ENCODE results near the gene ALCAM.
"Not testable (repeated sequence)": the region's sequence is repeated elsewhere in the genome, so short reads cannot be mapped to it uniquely, and the experiment has no call there.

The ALCAM gene

DNA sequence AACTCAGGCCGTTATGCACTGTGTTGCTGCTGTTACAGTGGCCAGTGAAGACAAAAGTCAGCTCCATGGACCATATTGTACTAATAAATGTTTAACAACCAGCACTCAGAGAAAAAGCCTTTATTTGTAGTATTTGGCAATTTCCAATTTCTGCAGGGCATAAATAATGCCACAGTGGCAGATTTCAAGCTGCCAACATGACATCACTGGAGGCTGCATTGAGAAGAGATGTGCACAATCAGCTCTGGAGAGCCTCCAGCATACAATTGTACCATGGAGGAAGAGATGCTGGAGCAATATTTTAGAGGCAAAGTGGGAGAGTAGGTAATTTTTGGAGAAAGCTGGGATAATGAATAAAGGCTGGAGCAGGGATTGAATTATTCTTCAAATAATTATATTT, 9.7 kb upstream of the ALCAM start:
- no peak for FAIRE-seq

DNA sequence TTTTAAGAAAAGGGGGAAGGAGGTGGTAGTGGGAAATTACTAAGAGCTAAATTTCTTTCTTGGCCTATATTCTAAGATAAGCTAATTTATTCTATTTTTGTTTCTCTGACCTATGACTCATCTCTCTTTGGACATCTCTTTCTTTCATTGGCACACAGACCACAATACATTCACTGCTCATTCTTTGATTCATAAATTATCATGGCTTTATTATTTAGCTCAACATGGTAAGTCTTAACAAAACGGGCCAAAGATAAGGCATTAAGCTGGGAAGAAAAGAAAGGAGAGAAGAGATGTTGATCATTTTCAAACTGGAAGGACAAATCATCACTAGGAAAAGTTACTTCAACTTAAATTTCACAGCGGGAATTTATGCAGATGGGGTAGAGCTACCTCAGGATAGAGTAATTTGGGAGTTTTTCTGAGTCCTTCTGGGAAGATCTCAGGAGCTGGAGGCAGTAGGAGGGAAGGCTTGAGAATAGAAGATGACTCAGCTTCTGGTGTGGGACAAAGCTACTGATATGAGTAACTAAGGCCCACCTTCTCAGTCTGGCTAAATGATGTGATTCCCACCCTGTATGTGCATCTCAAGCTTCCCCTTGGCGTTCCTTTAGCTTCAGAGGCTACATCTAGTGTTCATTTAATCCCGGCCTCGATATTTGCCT, 7.5 kb upstream of the ALCAM start:
- no peak for FAIRE-seq

DNA sequence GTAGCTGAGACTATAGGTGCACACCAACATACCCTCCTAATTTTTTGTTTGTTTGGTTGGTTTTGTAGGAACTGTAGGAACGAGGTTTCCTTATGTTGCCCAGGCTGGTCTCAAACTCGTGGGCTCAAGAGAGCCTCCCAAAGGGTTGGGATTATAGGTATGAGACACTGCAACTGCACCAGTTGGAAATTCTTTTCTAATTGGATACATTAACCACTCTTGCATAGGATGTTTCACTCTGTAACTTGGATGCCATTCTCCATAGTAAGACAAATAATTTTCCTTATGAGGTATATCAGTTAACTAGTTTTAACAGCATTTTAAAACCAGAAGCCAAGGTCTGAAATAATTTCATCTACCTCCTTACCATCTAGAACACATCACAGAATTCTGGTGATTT, 6.7 kb upstream of the ALCAM start:
- FAIRE-seq: no peak

DNA sequence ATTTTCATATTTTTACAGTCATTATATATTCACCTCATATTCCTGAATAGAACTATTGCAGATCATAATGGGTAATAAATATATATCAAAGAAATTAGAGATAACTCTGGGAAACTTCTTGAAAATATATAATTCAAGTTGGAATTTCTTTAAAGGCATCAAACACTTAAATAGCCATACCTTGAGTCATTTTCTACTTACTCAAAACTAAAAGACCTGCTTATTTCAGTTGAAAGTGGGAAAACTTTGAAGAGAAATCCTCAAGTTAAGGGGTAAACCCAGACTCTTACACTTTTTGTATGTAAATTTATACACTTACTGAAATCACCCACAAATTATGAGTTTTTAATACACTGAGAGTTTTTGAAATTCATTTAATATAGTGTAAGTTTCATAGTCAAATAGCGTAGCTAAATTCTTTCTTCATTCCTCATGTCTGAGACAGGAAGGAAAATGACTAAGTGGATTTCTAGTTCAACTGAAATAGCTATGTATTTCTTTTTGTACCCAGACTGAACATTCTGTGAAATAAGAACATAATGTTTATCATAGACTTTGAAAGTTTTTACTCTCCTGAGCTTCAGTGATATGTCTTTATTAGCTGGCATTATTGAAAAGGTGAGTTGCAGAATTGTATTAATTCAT, 4.6 kb upstream of the ALCAM start:
- peak; percentile 44 for FAIRE-seq

DNA sequence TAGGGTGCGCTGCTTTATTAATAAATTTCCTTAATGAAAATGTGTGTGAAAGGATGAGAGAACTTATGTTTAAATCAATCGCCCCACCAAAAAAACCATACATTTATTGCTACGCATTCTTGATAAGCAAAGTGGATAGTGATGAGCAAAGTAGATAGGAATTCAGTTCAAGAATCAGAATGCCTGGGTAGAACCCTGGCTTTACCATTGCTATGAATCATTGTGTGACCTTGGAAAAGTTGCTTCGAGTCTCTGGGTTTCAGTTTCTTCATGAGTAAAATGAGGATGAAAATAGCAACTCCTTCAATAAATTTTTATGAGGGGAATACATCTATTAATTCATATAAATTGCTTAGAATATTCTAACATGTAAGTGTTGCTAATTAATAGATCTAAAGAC, 2.6 kb upstream of the ALCAM start:
- no peak for FAIRE-seq

DNA sequence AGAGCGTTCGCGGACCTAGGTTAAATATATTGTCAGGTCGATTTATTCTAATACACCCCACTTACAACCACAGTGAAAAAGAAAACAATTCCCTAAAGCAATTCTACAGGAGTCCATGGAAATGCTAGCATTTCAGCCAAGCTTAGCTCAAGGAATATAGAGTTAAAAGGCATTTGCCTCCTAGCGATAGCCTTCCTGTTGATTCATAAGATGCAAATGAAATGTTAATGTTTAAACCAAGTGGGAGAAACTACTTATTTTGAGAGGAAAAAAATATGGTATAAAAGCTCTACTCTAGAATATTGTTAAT, 1.7 kb upstream of the ALCAM start:
- FAIRE-seq: peak; percentile 49

DNA sequence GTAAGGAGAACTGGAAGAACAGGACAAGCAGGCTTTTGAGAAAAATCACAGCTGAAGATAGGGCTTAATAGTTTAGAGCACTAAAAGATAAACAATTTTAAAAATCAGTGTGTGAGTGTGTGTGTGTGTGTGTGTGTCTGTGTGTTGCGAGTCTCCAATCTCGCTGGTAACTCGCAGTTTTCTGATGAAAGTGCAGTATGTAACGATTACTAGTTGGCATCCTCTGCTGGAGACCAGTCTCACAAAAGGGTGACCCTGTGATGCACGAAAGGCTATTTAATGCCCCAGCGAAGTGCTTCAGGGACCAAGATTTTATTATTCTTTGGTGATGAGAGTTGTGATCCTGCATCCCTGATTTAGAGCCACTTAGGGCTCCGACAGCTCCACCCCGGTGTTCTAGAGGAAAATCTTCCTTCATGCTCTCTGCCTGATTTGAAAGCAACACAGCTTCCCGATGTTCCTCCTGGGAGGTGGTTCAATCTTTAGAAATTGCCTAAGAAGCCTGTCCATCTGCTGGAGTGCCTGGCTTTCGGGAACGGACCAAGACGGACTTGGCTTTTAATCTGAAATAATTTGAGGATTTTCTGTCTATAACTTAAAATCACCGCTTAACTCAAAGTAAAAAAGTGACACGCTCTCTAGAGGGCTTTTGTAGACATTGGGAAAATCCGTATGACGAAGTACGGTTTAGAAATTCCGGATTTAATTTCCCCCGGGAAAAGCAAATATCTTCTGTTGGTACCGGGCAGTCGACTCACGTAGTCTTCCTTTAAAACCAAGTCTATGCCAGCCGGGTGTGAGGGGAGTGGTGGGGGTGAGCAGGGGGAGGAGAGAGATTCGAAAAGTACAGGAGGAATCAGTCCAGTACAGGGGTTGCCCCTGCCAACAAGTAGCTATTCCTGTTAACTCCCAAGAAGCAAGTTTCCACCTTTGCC, 1.1 kb upstream of the ALCAM start:
- FAIRE-seq: no peak

DNA sequence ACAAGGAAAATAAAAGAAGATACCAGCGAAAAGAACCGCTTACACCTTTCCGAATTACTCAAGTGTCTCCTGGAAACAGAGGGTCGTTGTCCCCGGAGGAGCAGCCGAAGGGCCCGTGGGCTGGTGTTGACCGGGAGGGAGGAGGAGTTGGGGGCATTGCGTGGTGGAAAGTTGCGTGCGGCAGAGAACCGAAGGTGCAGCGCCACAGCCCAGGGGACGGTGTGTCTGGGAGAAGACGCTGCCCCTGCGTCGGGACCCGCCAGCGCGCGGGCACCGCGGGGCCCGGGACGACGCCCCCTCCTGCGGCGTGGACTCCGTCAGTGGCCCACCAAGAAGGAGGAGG, 325 bp downstream of the ALCAM start:
- FAIRE-seq: no peak

DNA sequence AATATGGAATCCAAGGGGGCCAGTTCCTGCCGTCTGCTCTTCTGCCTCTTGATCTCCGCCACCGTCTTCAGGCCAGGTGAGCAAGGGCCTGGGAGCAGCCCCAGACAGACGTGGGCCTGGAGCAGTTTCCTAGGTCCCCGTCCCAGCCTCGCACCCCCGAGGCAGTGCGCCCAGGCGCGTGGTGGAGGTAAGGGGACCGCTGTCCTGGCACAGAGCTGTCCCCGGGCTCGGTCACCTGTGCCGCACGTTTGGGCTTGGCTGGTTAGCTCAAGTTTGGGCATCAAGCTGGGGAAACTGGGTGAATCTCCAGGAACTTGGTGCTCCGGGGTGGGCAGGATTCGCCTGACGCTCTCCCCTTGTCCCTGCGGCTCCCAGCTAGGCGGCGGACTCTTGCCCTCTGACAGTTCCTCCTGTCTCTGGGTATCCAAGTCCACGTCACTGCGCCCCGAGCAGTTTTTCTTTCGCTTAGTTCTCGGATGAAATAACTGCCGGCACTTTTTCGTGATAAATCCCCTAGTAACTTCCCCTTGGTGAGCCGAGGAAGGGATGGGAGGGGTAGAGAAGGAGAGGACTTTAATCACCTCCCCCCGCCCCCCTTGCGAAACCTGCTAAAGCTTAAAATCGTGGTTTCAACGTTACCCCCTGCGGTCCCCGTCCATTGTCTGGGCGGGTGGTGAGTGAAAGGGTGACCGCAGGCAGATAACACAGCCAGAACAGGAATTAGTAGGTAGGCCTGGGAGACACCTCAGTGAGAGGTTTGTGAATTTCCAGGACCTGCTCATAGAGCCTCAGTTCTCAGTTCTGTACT, 901 bp downstream of the ALCAM start:
- no peak for FAIRE-seq

DNA sequence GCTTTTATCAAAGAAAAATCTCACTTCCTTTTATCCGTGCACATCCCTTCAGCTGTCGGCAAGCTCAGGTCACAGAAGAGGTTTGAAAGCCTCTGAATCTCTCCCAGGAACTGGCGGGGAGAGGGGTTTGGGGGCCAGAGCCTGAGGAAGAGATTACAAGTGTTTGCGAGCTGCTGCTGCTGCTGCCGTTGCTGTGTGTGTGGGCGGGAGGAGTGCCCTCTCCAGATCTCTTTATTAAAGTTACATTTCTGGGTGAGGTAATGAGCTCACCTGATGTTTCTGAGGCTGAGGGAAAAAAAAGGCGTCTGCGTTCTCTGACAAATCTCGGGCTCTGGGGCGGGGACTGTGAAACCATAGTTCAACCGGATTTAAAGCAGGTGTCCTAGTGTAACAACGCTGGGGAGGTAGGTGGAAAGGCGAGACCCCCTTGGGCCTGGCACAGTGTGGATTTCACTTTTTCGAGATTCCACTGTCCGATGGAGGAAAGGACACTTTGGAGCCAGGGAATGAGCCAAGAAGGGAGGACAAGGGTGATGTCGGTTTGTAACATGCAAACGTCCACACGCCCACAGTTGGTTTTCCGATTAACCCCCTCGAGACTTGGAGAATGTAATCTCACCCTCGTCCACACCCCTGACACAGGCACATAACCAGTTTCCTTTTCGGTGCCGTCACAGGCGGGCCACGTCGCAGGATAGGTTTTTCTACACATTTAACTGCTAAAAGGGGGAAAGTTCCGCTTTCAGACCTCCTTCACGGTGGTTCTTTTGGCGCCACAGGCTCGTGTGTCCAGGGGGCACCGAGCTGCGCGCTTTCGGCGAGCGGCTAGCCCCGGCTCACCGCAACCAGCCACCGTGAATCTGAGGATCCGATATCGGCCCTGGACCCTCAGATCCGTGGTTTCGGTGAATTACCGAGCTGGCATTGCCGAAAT, 2.1 kb downstream of the ALCAM start:
- FAIRE-seq: no peak

DNA sequence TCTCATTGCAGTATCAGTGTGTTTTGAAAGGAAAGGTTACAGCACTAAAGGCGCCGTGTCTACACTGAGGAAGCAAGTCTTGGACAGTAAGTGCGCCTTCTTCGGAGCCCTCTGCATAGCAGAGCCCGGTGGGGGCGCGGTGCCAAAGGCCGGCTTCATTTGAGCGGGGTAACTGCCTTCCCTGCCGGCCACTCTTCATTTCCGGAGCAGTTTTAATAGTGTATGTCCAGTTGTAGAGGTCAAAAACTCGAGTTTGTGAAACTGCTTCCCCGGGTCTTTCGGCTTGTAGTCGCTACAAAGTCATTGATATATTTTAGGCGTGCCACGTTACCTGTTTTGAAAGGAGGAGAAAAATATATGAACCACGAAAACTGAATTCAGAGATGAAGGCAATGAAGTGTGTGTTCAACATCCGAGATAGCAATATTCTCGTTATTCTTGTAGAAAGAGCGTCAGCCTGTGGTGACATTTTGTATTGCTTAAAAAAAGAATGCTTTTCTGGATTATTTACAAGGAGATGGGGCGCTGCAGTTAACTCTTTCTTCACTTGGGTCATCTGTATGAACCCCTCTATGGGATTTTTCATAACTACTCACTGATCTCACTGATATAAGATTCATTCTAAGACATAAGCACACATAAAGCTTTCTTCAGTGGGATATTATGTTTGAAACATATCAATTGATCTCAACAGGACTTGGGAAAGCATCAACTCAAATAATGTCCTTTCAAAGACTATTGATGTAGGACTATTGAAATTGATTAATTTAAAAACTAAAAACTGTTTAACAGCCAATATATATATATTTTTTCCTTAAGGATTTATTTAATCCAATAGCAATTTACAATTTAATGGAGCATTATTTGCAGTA, 3.0 kb downstream of the ALCAM start:
- FAIRE-seq: peak; percentile 77

DNA sequence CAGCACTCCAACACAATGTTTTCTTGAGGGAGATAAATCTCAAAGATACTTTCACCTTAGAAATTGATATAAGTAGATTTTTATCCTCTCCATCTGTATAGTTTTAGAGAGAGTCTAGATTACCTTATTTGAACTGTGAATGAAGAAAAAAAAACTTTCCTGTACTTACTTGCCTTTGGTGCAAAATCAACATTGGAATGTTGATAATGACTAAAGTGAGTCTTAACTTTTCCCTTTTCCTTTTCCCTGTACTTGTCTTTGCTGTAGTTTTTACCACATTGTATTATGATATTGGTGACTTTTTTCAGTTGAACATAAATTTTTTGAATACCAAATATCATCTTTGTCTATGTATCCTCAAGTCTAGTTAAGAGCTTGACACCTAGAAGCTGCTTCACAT, 6.7 kb downstream of the ALCAM start:
- FAIRE-seq: no peak

DNA sequence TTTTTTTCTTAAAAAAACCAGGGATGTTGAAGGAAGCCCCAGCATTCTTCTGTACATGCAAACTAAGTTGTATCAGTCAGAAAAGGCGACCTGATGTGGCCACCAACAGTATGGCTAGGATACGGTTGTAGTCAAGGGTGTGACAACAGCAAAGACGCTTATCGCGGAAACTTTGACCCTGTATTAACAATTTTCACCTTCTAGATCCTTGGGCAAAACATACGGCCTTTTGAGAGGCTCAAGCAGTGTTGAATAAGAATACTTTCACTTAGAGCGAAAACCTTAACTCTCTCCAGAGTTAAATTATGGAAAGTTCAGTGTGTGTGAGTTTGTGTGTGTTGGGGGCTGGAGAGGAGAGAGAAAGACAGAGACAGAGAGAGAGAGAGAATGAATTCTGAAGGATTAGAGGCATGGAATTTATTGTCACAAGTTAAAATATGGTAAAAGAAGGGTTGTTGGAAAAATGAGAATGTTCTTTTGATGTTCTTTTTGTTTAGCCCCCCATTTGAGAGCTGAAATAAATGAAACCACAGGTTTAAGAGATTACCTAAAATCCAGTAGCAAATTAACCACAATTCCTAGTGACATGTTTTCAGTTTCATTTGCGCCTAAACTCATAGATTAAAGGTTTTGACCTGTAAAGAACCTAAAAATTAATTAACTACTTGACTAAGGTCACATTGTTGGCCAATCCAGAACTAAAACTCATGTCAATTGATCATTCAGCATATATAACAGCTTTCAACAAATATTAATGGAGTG, 9.2 kb downstream of the ALCAM start:
- FAIRE-seq: no peak

DNA sequence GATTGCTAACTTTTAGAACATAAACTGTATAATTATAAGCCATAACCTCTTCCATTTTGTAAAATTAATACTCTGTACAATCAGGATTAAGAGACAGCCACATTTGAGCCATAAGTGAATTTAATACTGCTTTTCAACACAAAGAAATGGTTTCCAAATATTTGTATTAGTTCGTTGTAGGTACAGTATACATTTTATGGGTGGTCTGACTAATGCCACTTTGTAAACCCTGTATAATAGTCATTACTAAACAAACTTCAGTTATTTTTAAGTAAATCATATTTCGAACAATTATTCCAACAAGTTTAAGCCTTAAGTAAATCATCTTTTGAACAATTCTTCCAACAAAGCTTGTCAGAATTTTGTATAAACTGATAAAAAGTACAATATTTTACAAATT, 11.0 kb downstream of the ALCAM start:
- FAIRE-seq: no peak

DNA sequence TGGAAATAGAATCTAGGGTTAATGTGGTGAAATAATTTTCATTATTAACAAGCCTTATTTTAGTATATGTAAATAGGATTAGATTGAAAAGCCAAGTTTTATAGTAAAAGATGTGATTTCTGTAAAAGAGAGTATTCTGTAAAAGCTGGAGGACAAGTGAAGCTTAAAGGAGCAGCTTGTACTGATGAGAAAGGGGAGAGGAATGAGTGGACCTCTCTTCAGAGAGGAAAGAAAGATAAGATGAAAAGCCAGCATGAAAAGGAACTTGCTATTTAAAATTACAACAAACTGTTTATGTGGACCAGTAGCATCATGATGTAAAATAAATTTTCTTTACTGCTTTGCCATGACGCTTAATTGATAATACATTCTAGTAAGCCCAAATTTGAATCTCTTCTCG, 18.5 kb downstream of the ALCAM start:
- peak; percentile 57 for FAIRE-seq

DNA sequence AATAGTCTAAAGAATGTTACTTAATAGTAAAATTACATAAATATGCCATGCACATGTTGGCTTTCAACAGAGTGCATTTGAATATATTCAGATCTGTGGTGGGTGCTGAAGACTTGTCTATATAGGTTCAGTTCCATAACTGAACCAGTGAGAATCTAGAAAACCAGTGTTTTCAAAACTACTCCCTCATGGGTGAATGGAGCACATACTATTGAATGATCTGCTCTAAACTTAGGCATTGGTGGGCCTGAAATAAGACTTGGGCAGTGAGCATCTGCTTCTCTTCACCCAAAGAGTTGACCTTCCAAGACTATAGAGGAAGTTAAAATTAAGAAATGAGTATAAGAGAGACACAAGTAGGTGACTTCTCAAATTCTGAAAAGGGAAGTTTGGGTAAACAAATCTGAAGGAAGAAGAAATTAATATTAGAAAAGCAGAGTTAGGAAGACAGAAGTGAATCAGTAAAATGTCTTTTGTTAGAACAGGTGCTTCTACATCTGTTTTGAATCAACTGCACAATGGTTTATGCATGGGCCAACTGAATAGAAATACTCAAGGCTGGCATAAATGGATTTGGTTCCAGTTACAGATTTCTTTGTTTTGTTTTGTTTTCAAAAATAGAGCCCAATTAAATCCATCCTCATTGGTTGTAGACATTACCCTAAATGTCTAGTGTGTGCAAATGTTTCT, 19.3 kb downstream of the ALCAM start:
- FAIRE-seq: no peak

DNA sequence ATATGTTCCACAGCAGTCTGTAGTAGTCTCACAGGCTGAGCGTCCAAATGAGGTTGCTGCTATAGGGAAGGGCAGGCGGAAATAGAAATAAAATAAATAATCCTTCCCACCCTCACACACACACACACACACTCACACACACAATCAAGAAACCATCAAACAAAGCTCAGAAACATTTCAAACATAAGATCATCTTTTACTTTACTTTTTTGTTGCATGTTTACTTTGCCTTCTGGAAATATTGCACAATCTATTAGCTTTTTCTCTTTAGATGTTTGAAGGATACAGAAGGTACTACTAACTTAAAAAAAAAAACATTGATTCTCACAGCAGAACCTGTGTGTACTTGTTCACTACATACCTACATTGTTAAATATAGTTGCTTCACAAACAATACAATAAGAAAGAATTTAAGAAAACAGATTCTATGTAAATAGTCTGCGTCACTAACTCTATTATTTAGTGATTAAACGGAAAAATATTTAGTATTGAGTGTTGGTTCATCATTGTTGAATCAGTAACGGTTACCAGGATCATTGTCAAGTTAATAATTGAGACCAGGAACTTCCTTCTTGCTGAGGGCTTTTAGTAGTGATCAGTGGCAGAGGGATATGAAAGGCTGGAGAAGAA, 20.5 kb downstream of the ALCAM start:
- no peak for FAIRE-seq

DNA sequence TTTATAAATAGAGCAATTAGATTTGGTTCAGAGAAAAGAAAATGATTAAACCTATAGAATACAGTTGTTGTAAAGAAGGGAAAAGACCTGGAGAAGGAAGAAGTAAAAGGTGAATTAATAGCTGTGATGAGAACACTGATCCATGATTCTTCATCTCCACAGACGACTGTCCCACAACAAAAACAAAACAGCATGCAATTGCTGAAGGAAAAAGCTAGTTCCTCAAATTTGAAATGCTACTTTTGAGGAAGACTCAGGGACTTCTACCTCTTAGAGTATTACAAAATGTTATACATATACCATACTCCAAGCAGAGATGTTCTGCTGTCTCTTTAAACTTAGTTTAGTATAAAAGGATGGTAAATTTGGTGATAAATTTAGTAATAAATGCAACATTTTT, 21.5 kb downstream of the ALCAM start:
- no peak for FAIRE-seq

DNA sequence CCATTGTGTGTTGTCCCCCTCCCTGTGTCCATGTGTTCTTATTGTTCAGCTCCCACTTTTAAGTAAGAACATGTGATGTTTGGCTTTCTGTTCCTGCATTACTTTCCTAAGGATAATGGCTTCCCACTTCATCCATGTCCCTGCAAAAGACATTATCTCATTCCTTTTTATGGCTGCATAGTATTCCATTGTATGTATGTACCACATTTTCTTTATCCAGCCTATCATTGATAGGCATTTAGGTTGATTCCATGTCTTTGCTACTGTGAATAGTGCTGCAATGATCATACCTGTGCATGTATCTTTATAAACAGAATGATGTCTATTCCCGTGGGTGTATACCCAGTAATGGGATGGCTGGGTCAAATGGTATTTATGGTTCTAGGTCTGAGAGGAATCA, 23.1 kb downstream of the ALCAM start:
- not testable (repeated sequence) for FAIRE-seq

All from A204.1 (cell line).